RKO (cell line): ENCODE measurements around the gene BRMS1.
A peak's percentile ranks its signal among the peaks of the same experiment; 100 is the strongest.
"Not testable (repeated sequence)": the region's sequence is repeated elsewhere in the genome, so short reads cannot be mapped to it uniquely, and the experiment has no call there.

Experiments used
- DNase-seq: peaks from one replicate; pipeline ENCODE4 v3.0.0-alpha.2; 2016; ENCODE audit warnings: low spot score

Gene BRMS1

GRCh38 chr11:66322732-66323427 is 22.0 kb downstream of the BRMS1 start:
- no peak for DNase-seq

- no peak for DNase-seq
Measured at GRCh38 chr11:66321606-66322005, 23.3 kb downstream of the BRMS1 start.

- not testable (repeated sequence) for DNase-seq
Measured at GRCh38 chr11:66320748-66321147, 24.2 kb downstream of the BRMS1 start.

- not testable (repeated sequence) for DNase-seq
Measured at GRCh38 chr11:66320289-66320688, 24.6 kb downstream of the BRMS1 start.

- DNase-seq: no peak
Measured at GRCh38 chr11:66318600-66318970, 26.3 kb downstream of the BRMS1 start.

GRCh38 chr11:66317723-66318599 is 26.9 kb downstream of the BRMS1 start:
- no peak for DNase-seq

GRCh38 chr11:66317322-66317722 is 27.6 kb downstream of the BRMS1 start:
- no peak for DNase-seq

- DNase-seq: no peak
Measured at GRCh38 chr11:66316849-66317251, 28.1 kb downstream of the BRMS1 start, which contains the start of gene CD248. Gene CD248 (minus strand): TSS chr11:66317044. CDS start chr11:66317027, 17 bp downstream.

GRCh38 chr11:66315921-66316811 is 28.7 kb downstream of the BRMS1 start:
- no peak for DNase-seq

GRCh38 chr11:66315498-66315885 is 29.4 kb downstream of the BRMS1 start:
- DNase-seq: no peak

- no peak for DNase-seq
Measured at GRCh38 chr11:66314561-66315497, 30.1 kb downstream of the BRMS1 start.

GRCh38 chr11:66314186-66314501 is 30.8 kb downstream of the BRMS1 start:
- no peak for DNase-seq

GRCh38 chr11:66313321-66314185 is 31.4 kb downstream of the BRMS1 start:
- DNase-seq: no peak

GRCh38 chr11:66312549-66313320 is 32.2 kb downstream of the BRMS1 start:
- peak; percentile 97 for DNase-seq

- DNase-seq: peak; percentile 93
Measured at GRCh38 chr11:66311965-66312548, 32.8 kb downstream of the BRMS1 start.

GRCh38 chr11:66311470-66311964 is 33.4 kb downstream of the BRMS1 start:
- no peak for DNase-seq

- not testable (repeated sequence) for DNase-seq
Measured at GRCh38 chr11:66310803-66311440, 34.0 kb downstream of the BRMS1 start.

- DNase-seq: no peak
Measured at GRCh38 chr11:66310324-66310723, 34.6 kb downstream of the BRMS1 start.
